ENCODE data around the gene ADAMTS3.

The ADAMTS3 gene
- 0 to 5.6 (median 0) reads per million in 17 experiments for total RNA-seq

- DNase-seq = peak in 3 of 4 experiments; percentile 5 to 30 (median 16)
Observed at GRCh38 chr4:72568959-72569718, at the start of gene ADAMTS3. TSS of gene ADAMTS3 (minus strand) at chr4:72569221. CDS start at chr4:72568762, 459 bp downstream.

DNA sequence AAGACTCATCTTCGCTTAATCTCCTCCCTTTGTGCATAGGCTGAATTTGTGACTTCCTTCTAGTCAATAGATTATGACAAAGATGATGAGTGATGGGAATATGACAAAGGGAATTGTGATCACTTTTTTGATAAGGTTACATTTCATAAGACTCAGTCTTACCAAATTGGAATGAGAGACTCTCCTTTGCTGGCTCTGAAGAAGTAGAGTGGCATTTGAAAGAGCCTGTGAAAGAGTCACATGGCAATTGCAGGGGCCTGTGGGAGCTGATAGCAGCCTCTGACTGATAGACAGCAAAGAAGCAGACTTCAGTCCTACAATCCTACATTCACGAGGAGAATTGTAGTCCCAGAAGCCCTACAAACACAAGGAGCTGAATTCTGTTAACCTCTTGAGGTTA, 44.9 kb upstream of the ADAMTS3 start:
- no peak for DNase-seq

GRCh38 chr4:72606751-72607150, 37.7 kb upstream of the ADAMTS3 start:
- DNase-seq = no peak

DNA sequence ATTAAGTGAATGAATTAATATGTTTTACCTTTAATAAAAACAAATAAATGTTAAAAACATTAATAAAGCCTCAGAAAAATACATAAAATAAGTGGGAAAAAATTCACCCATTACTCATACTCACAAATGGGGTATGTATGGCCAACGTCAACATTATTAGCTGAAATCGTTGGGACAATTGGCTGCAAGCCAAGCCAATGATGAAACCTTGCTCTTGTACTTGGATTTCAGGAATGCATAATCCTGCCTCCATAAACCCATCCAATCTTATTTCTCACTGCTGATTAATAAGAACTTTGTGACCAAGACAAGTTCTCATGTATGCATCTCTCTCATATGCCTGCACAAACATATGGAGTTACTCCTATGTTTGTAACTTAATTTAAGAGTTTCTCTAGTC, 35.3 kb upstream of the ADAMTS3 start:
- DNase-seq = no peak

DNA sequence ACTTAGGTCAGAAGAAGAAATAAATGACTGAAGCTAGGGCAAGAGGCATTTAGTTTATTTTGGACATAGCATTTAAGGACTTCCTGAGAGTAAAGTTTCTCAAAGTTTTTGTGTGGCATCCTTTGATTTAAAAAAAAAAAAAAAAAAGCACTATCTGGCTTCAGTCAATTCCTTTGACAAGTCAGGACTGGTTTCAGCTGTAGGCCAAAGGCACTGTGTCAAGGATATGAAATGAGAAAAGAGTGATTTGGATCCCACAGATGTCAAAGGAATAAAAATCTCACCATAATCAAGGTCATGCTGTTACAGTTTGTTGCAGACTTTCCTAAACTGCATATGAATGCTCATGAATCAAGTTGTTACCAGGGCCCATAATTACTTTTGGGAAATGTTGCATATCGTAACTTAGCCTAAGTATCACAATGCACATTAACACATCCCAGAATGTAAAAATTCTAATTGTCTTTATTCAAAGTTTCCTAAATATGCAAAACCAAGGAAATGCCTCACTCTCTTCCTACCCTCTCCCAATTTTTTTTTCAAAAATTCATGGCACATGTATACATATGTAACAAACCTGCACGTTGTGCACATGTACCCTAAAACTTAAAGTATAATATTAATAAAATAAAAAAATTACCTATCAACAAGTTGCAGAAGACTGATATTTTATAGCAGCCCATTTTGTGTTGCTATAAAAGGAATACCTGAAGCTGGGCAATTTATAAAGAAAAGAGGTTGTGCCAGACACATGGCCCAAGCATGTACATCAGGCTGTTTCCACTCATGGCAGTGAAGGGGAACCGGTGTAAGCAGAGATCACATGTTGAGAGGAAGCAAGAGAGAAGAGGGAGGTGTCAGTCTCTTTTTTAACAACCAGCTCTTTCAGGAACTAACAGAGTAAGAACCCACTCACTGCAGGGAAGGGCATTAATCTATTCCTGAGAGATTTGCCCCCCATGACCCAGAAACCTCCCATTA, 33.7 kb upstream of the ADAMTS3 start:
- DNase-seq = no peak

GRCh38 chr4:72591547-72592454, 22.8 kb upstream of the ADAMTS3 start:
- no peak for DNase-seq

DNA sequence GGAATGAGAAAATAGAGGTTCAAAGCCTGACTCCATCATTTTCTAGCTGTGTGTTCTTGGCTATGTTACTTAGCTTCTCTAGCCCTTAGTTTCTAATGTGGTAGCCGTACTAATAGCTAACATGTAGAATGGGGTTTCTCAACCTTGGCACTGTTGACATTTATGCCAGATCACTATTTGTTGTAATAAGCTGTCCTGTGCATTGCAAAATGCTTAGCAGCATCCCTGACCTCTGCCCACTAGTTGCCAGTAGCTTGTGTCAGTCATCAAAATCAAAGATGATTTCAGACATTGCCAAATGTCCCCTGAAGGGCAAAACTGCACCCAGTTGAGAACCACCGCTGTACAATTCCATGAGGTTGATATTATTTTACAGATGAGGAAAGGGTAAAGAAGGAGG, 18.3 kb upstream of the ADAMTS3 start:
- DNase-seq = peak in 1 of 4 experiments; percentile 30

- no peak for DNase-seq
Observed at GRCh38 chr4:72582853-72583252, 13.8 kb upstream of the ADAMTS3 start.

DNA sequence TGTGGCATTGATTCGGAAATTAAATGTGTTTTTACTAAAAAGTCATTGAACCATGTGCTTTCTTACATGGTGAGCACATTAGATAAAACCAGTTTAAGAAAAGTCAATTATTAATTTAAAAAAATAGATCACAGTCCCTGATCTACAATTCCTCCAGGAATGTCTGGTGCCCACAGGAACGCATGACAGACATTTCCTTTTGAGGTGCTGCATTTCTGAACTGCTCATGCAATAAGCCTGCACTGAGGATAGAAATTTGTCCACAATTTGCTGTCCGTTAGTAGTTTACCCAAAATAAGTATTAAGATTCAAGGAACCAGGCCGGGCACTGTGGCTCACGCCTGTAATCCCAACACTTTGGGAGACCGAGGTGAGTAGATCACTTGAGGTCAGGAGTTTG, 8.2 kb upstream of the ADAMTS3 start:
- no peak for DNase-seq

GRCh38 chr4:72571337-72571736, 2.3 kb upstream of the ADAMTS3 start:
- no peak for DNase-seq

DNA sequence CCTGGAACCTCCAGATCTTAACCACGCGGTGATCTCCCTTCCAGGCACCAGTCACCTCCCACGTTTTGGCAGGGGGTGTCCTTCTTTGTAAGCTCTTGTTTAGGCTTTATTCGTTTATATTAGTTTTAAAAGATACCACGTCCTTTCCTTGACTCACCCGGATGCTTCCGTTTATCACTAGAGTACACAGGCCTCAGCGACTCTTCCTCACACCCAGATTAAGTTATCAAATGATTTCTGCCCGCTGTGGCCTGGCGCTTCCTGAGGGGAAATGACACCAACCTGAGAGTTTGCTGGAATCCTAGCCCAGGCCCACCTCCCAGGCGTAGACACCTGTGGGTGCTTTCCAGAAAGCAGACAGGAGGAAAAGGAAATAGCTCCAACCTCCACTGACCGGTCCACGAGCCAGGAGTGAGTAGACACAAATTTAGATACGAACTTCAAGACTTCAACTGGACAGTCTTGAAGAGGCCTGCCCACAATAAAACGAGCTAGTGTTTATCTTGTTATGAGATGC, 756 bp upstream of the ADAMTS3 start:
- no peak for DNase-seq

DNA sequence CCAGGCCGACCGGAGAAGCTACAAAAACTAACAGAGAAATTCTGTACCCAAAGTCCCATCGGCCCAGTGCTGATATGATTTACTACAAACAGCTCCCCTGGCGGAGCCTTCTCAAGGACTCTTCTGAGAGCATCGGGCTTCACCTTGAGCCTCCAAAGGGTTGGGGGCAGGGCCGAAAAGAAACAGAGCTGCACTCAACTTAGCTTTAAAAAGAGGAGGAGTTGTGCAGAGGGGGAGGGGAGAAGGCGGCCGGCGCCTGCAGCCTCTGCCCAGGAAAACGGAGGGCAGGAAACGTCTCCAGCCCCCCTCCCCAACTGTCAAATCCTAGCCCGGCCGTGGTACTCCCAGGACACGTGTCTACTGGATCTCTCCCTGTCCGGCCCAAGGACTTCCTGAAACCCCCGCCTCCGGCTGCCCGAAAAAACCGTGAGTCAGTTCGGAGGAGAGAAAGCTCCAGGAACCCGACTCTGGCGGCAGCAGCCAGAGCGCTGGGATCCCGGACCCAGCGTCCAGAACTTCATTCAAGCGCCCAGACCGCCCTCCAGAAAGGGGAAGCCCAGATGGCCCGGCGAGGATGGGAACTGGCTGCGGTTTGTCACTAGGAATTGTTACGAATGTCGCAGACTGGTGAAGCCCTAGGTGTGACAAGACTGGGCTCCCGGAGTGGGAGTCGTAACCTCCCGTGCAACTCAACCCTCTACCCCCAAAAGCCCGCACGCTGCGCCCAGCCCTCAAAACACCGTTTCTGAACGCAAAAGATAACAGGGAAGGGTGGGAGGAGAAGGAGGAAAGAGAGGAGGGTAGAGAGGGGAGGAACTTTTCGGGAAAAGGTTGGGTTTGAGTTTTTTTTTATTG, 973 bp downstream of the ADAMTS3 start:
- DNase-seq = peak; percentile 60 to 72 (median 64)

GRCh38 chr4:72567036-72567435, 2.0 kb downstream of the ADAMTS3 start:
- no peak for DNase-seq

GRCh38 chr4:72566464-72566972, 2.5 kb downstream of the ADAMTS3 start:
- no peak for DNase-seq

GRCh38 chr4:72564789-72565188, 4.2 kb downstream of the ADAMTS3 start:
- DNase-seq = no peak

GRCh38 chr4:72564184-72564583, 4.8 kb downstream of the ADAMTS3 start:
- DNase-seq = peak in 1 of 4 experiments; percentile 14

DNA sequence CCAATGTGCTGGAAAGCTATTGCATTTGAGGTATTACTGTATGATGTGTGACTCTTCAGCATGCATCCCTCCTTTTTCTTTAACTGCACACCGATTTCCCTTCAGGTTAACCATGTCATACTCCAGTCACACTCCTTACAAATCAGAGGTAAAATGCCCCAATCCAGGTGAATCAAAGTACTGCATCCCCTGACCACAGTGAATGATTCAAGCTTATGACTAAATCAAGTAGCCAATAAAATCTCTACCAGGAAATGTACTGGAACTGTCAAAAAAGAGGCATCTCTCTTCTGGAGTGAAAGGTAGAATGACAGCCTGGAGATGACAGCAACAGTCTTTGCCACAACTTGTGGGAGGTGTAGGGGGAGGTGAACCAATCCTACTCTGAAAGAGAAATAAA, 10.4 kb downstream of the ADAMTS3 start:
- DNase-seq = no peak

GRCh38 chr4:72557021-72557420, 12.0 kb downstream of the ADAMTS3 start:
- DNase-seq = no peak

DNA sequence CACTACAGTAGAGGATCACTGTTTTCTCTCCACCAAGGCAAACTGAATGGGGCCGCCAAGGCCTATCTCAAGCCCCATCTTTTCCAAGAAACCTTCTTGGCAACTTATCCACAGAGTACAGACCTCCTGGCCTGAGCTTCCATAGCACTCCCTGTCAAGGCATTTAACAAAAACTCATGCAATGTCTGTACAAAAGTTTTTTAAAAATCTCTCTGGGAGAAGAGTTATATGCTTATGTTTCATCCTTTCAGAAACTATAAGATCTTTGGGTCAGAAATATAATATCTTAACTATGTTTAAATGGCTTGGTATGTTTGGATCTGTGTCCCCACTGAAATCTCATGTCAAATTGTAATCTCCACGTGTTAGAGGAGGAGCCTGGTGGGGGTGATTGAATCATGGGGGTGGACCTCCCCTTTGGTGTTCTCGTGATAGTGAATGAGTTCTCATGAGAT, 13.6 kb downstream of the ADAMTS3 start:
- DNase-seq = no peak

- DNase-seq = no peak
Observed at GRCh38 chr4:72553540-72554337, 15.3 kb downstream of the ADAMTS3 start.

Data from suppressor macrophage (primary cell).